HepG2 (cell line): ENCODE data around the gene CAPN10. TPM values are rescaled to one million over a fixed set of nuclear protein-coding genes. Genes with fewer than 3 reads are reported as not detected.

Experiments used
- AGO2 ChIP-seq: fragments of 200-400 bp; formaldehyde crosslinking; optimal IDR thresholded peaks from 2 replicates; pipeline ENCODE3; 2017; ENCODE audit warnings: mild to moderate bottlenecking, low read depth, low read length, moderate library complexity
- ATF5 ChIP-seq: sonication (generic); formaldehyde crosslinking; IDR thresholded peaks from 2 replicates; pipeline ENCODE4 v1.4.0; 2020; ENCODE audit warnings: mild to moderate bottlenecking, low read depth, missing genetic modification reagents
- BCL3 ChIP-seq: sonication (generic); formaldehyde crosslinking; IDR thresholded peaks from 2 replicates; pipeline ENCODE4 v1.5.1; 2020; ENCODE audit warnings: mild to moderate bottlenecking, missing genetic modification reagents, moderate library complexity
- DDIT3 ChIP-seq: sonication (generic); formaldehyde crosslinking; IDR thresholded peaks from 2 replicates; pipeline ENCODE4 v1.4.0; 2020; ENCODE audit warnings: mild to moderate bottlenecking, missing genetic modification reagents
- EHMT2 ChIP-seq: fragments of 200-600 bp; sonication (generic); IDR thresholded peaks from 2 replicates; pipeline ENCODE4 v1.7.0; 2017; ENCODE audit warnings: antibody characterized with exemption, low read depth, low read length, borderline replicate concordance
- GABPB1 ChIP-seq: IDR thresholded peaks from 2 replicates; pipeline ENCODE4 v1.6.1; 2016; ENCODE audit warnings: mild to moderate bottlenecking, missing genetic modification reagents, moderate library complexity, missing compliant biosample characterization
- GATAD1 ChIP-seq: IDR thresholded peaks from 2 replicates; pipeline ENCODE4 v1.6.1; 2016; ENCODE audit warnings: missing genetic modification reagents, missing compliant biosample characterization
- GLI4 ChIP-seq: sonication (generic); formaldehyde crosslinking; IDR thresholded peaks from 2 replicates; pipeline ENCODE4 v1.5.1; 2020; ENCODE audit warnings: missing genetic modification reagents, mild to moderate bottlenecking, moderate library complexity, borderline replicate concordance
- GTF2F1 ChIP-seq: fragments of 150-350 bp; IDR thresholded peaks from 2 replicates; pipeline ENCODE4 v1.6.1; 2014; ENCODE audit warnings: low read length
- HES4 ChIP-seq: sonication (generic); formaldehyde crosslinking; IDR thresholded peaks from 2 replicates; pipeline ENCODE4 v1.9.0; 2021; ENCODE audit warnings: mild to moderate bottlenecking, missing genetic modification reagents, borderline replicate concordance
- MED13 ChIP-seq: sonication (generic); formaldehyde crosslinking; IDR thresholded peaks from 2 replicates; pipeline ENCODE4 v1.5.0; 2020; ENCODE audit warnings: missing genetic modification reagents
- MED8 ChIP-seq: sonication (generic); formaldehyde crosslinking; IDR thresholded peaks from 2 replicates; pipeline ENCODE4 v1.8.1; 2023; ENCODE audit warnings: mild to moderate bottlenecking, missing genetic modification reagents; ENCODE audit not compliant: insufficient replicate concordance
- PHF20 ChIP-seq: sonication (generic); formaldehyde crosslinking; IDR thresholded peaks from 2 replicates; pipeline ENCODE4 v1.5.0; 2020; ENCODE audit warnings: mild to moderate bottlenecking, missing genetic modification reagents
- POLR2AphosphoS2 ChIP-seq: IDR thresholded peaks from 2 replicates; pipeline ENCODE4 v1.6.1; 2011; ENCODE audit warnings: low read depth, low read length, improper control_type of control experiment
- SMYD3 ChIP-seq: sonication (generic); formaldehyde crosslinking; IDR thresholded peaks from 2 replicates; pipeline ENCODE4 v1.8.1; 2023; ENCODE audit warnings: mild to moderate bottlenecking, missing genetic modification reagents
- TERF1 ChIP-seq: sonication (generic); formaldehyde crosslinking; IDR thresholded peaks from 2 replicates; pipeline ENCODE4 v1.8.0; 2022; ENCODE audit warnings: mild to moderate bottlenecking, missing genetic modification reagents, moderate library complexity
- TOPORS ChIP-seq: sonication (generic); formaldehyde crosslinking; IDR thresholded peaks from 2 replicates; pipeline ENCODE4 v1.8.0; 2023; ENCODE audit warnings: mild to moderate bottlenecking, missing genetic modification reagents
- UBTF ChIP-seq: sonication (generic); formaldehyde crosslinking; IDR thresholded peaks from 2 replicates; pipeline ENCODE4 v1.4.0; 2020; ENCODE audit warnings: mild to moderate bottlenecking, missing genetic modification reagents
- ZNF136 ChIP-seq: sonication (generic); formaldehyde crosslinking; IDR thresholded peaks from 2 replicates; pipeline ENCODE4 v1.8.1; 2022; ENCODE audit warnings: low read depth, mild to moderate bottlenecking, moderate library complexity, missing genetic modification reagents
- ZNF414 ChIP-seq: sonication (generic); formaldehyde crosslinking; IDR thresholded peaks from 2 replicates; pipeline ENCODE4 v1.5.0; 2020; ENCODE audit warnings: missing genetic modification reagents
- ZNF512 ChIP-seq: sonication (generic); formaldehyde crosslinking; IDR thresholded peaks from 2 replicates; pipeline ENCODE4 v1.4.0; 2020; ENCODE audit warnings: mild to moderate bottlenecking, missing genetic modification reagents
- polyA plus RNA-seq, 8 experiments: library from polyadenylated mRNA; depleted of rRNA in 3 of 8; stranded (reverse) in 7 of 8; unstranded in 1 of 8; fragments of >200 nt; fragmentation: Illumina TruSeq in 4 of 8; extraction: Trizol in 4 of 8; gene quantifications; 2 replicates each; pipeline versions ENCODE4 v1.2.1 to v1.2.3, GENCODE V29; 2011 to 2016; ENCODE audit warnings: low read depth in 4 of 8, missing spikeins in 1 of 8, mixed read lengths in 1 of 8; ENCODE audit not compliant: insufficient read depth in 1 of 8
- total RNA-seq, 5 experiments: library from RNA; depleted of rRNA; stranded (reverse); fragments of >200 nt; fragmentation: Illumina TruSeq; extraction: Trizol; gene quantifications; 2 replicates each; pipeline ENCODE4 v1.2.3, GENCODE V29; 2016; ENCODE audit warnings: low read depth in 1 of 5

CAPN10 gene
- total and polyA plus RNA-seq, 2 of the 13 experiments (the other 11 are each of a cell fraction or from before 2014, with no cell fraction given) = 27.6 to 32.4 TPM

- TF ChIP-seq HES4 (no peak), EHMT2 (no peak), POLR2AphosphoS2 (0 out of 2 replicates have a peak, but pooled peaks have one; percentile 66), ATF5 (0 out of 2 replicates have a peak, but pooled peaks have one; percentile 3), ZNF512 (CRISPR knock-in tag) (peak; percentile 67; the same call in 1 of the 2 replicates), UBTF (CRISPR knock-in tag) (peak; percentile 63), AGO2 (peak; percentile 91), TERF1 (CRISPR knock-in tag) (no peak), BCL3 (CRISPR knock-in tag) (0 out of 2 replicates have a peak, but pooled peaks have one; percentile 17), GABPB1 (CRISPR knock-in tag) (peak; percentile 99), TOPORS (CRISPR knock-in tag) (no peak; the same call in 1 of the 2 replicates), PHF20 (CRISPR knock-in tag) (peak; percentile 94), SMYD3 (CRISPR knock-in tag) (no peak), DDIT3 (no peak), ZNF136 (CRISPR knock-in tag) (peak; percentile 80; the same call in 1 of the 2 replicates), GTF2F1 (peak; percentile 95), MED13 (CRISPR knock-in tag) (no peak), MED8 (peak; percentile 75), GATAD1 (CRISPR knock-in tag) (peak; percentile 99), ZNF414 (CRISPR knock-in tag) (no peak; the same call in 1 of the 2 replicates), GLI4 (CRISPR knock-in tag) (no peak)
Measured at GRCh38 chr2:240586198-240586918, at the start of gene CAPN10 (continued).
